ENCODE data around the gene PLXNC1.

The PLXNC1 gene

GRCh38 chr12:94200695-94201094 is 52.3 kb downstream of the PLXNC1 start:
- no peak overlapping the region for H3K27ac ChIP-seq
- no peak for TF ChIP-seq ZFX (IDR thresholded peaks at IDR 0.05)
- no peak for TF ChIP-seq CTCF (conservative IDR thresholded peaks at IDR 0.05)

GRCh38 chr12:94202245-94203180 is 54.1 kb downstream of the PLXNC1 start:
- no peak for TF ChIP-seq ZFX (IDR thresholded peaks at IDR 0.05)
- TF ChIP-seq CTCF (conservative IDR thresholded peaks at IDR 0.05) = no peak
- no peak overlapping the region for H3K27ac ChIP-seq

GRCh38 chr12:94203181-94203546 is 54.8 kb downstream of the PLXNC1 start:
- TF ChIP-seq CTCF (conservative IDR thresholded peaks at IDR 0.05) (no peak), ZFX (IDR thresholded peaks at IDR 0.05) (no peak)

GRCh38 chr12:94203796-94204195 is 55.4 kb downstream of the PLXNC1 start:
- H3K27ac ChIP-seq = no peak overlapping the region
- TF ChIP-seq CTCF (conservative IDR thresholded peaks at IDR 0.05) = no peak
- no peak for TF ChIP-seq ZFX (IDR thresholded peaks at IDR 0.05)

More at GRCh38 chr12:94203181-94203546, 54.8 kb downstream of the PLXNC1 start:
- no peak overlapping the region for H3K27ac ChIP-seq

- no peak overlapping the region for H3K27ac ChIP-seq
- TF ChIP-seq ZFX (IDR thresholded peaks at IDR 0.05) (no peak), CTCF (conservative IDR thresholded peaks at IDR 0.05) (no peak)
Observed at GRCh38 chr12:94204499-94205247, 56.3 kb downstream of the PLXNC1 start.

GRCh38 chr12:94205822-94206221 is 57.4 kb downstream of the PLXNC1 start:
- H3K27ac ChIP-seq = no peak overlapping the region
- TF ChIP-seq ZFX (IDR thresholded peaks at IDR 0.05) (no peak), CTCF (conservative IDR thresholded peaks at IDR 0.05) (no peak)

- TF ChIP-seq CTCF (conservative IDR thresholded peaks at IDR 0.05) (no peak), ZFX (IDR thresholded peaks at IDR 0.05) (no peak)
Observed at GRCh38 chr12:94206886-94207285, 58.5 kb downstream of the PLXNC1 start.

More at GRCh38 chr12:94206886-94207285, 58.5 kb downstream of the PLXNC1 start:
- H3K27ac ChIP-seq = no peak overlapping the region
